ENCODE data around the gene CD180.

- TF ChIP-seq POLR2AphosphoS5 (IDR thresholded peaks at IDR 0.05; ENCODE audit: low read depth, low read length) (no peak), POLR2A (IDR thresholded peaks at IDR 0.05; ENCODE audit: low read depth, low read length) (no peak), TAF1 (IDR thresholded peaks at IDR 0.05; ENCODE audit: borderline replicate concordance, low read depth, low read length) (no peak)
Measured at GRCh38 chr5:67204821-67205220, 8.2 kb upstream of the CD180 start.
